Ovary (tissue), 9 donors: Measurements from ENCODE around the gene ANXA10. TPM values are rescaled to one million over a fixed set of nuclear protein-coding genes. Genes with fewer than 3 reads are reported as not detected.

ENCODE experiments used
- DNase-seq, 5 donors: peaks; one replicate each; pipeline ENCODE4 v3.0.0-alpha.2; 2019 to 2020
- H3K27ac ChIP-seq, 2 donors: fragments of 200-600 bp; one replicate each; pipeline versions ENCODE4 v1.5.1 to v1.8.0; 2019 to 2022
- H3K27me3 ChIP-seq: fragments of 200-600 bp; one replicate; pipeline ENCODE4 v1.8.0; 2022
- H3K36me3 ChIP-seq: fragments of 200-600 bp; sonication (generic); one replicate; pipeline ENCODE4 v1.5.1; 2019
- H3K4me1 ChIP-seq: one replicate; pipeline ENCODE4 v1.8.1; 2013; ENCODE audit warnings: mild to moderate bottlenecking, moderate library complexity; ENCODE audit not compliant: insufficient read depth
- H3K4me3 ChIP-seq: fragments of 200-600 bp; sonication (generic); one replicate; pipeline ENCODE4 v1.5.1; 2017
- H3K9me3 ChIP-seq, 2 donors: fragments of 200-600 bp in 1 of 2; sonication (generic) in 1 of 2; one replicate each; pipeline versions ENCODE4 v1.5.1 to v1.8.1; 2013 to 2019; ENCODE audit warnings: mild to moderate bottlenecking in 1 of 2, moderate library complexity in 1 of 2
- CTCF ChIP-seq, 3 donors: fragments of 450-650 bp in 2 of 3; fragments of 200-600 bp in 1 of 3; IDR thresholded peaks; one replicate each; pipeline versions ENCODE4 v1.5.1 to v1.8.0; 2016 to 2022; ENCODE audit warnings: antibody characterized with exemption in 3 of 3, mild to moderate bottlenecking in 1 of 3
- EP300 ChIP-seq: sonication (generic); formaldehyde crosslinking; IDR thresholded peaks from one replicate; pipeline ENCODE4 v1.6.1; 2017; ENCODE audit warnings: antibody characterized with exemption
- POLR2A ChIP-seq: fragments of 450-650 bp; IDR thresholded peaks from one replicate; pipeline ENCODE4 v1.6.1; 2017; ENCODE audit warnings: antibody characterized with exemption, mild to moderate bottlenecking, moderate library complexity
- WGBS, 3 donors: extraction: QIAGEN DNeasy Blood & Tissue Kit in 1 of 3; methylation state at CpG; one replicate each; pipeline versions ENCODE4 v1.1.5 to v1.1.7; 2013 to 2017; 5-methylcytosine and 5-hydroxymethylcytosine counted together
- intact Hi-C, 4 donors: fragments of 100-400 bp; cut with DNase I; formaldehyde crosslinking; loops; one replicate each; pipeline versions ENCODE4 v1.11.0 to v1.15.1; 2022 to 2023
- polyA plus RNA-seq, 2 donors: library from polyadenylated mRNA; stranded (reverse); fragments of 200-250 nt in 1 of 2; fragments of 350-450 nt in 1 of 2; fragmentation: Illumina TruSeq in 1 of 2; extraction: RNeasy Lipid Tissue Mini Kit (QIAGEN cat#74804) in 1 of 2; gene quantifications; one replicate each; pipeline ENCODE4 v1.2.3, GENCODE V29; 2013 to 2014
- total RNA-seq, 7 donors: library from RNA; depleted of rRNA in 2 of 7; stranded (reverse); fragments of >200 nt in 2 of 7; fragmentation: NEBNext Ultra II Directional in 3 of 7; extraction: Animal tissue kit (Norgen Biotek cat#: 25700) in 3 of 7; gene quantifications; one replicate each; pipeline versions ENCODE4 v1.1.0 to v1.2.4, GENCODE V29; 2016 to 2023
- donor health status: DM: no; HTN: no; CAD: no; lungs with moderate emphysema.
- donor health status: DM: no; HTN: no; CAD: no.
- donor health status: Bipolar disorder and iron deficiency.
- donor health status: DM: yes; HTN: yes; CAD: no.
- donor health status: DM: no; HTN: no; CAD: no.
- donor health status: DM: yes; HTN: yes; CAD: no.

ANXA10 gene
- total and polyA plus RNA-seq, 9 donors: 0.08 to 0.47 (median 0.28) TPM; not detected in 6

GRCh38 chr4:168124008-168124641 is 31.8 kb downstream of the ANXA10 start:
- intact Hi-C loops: no loop called here

GRCh38 chr4:168126952-168127351 is 34.6 kb downstream of the ANXA10 start:
- H3K27ac ChIP-seq: no peak overlapping the region
- H3K4me1 ChIP-seq: no peaks in the 10 kb centered on the region
- H3K36me3 ChIP-seq: no peaks in the 10 kb centered on the region
- H3K27me3 ChIP-seq: no peaks in the 10 kb centered on the region
- H3K4me3 ChIP-seq: no peak overlapping the region
- intact Hi-C loops: no loop called here
- DNase-seq: no peak
- no peaks in the 10 kb centered on the region for H3K9me3 ChIP-seq
- 76 to 81% (median 78%) methylated on average over 2 of the region's 2 CpGs for WGBS, 3 donors
- no peak for TF ChIP-seq POLR2A
- TF ChIP-seq CTCF (IDR thresholded peaks at IDR 0.05): no peak
- no peak for TF ChIP-seq EP300

More at GRCh38 chr4:168124008-168124641, 31.8 kb downstream of the ANXA10 start:
- Histone ChIP-seq H3K9me3 (no peaks in the 10 kb centered on the region), H3K4me3 (no peak overlapping the region), H3K27me3 (no peaks in the 10 kb centered on the region), H3K27ac (no peak overlapping the region), H3K4me1 (no peaks in the 10 kb centered on the region), H3K36me3 (no peaks in the 10 kb centered on the region)
- no peak for TF ChIP-seq POLR2A
- TF ChIP-seq EP300: no peak
- TF ChIP-seq CTCF (IDR thresholded peaks at IDR 0.05): no peak
- no peak for DNase-seq
- 89 to 92% (median 91%) methylated on average over 5 of the region's 5 CpGs for WGBS, 3 donors

GRCh38 chr4:168128601-168129000 is 36.3 kb downstream of the ANXA10 start:
- Histone ChIP-seq H3K36me3 (no peaks in the 10 kb centered on the region), H3K9me3 (no peaks in the 10 kb centered on the region), H3K4me3 (no peak overlapping the region), H3K4me1 (no peaks in the 10 kb centered on the region), H3K27me3 (no peaks in the 10 kb centered on the region), H3K27ac (no peak overlapping the region)
- no peak for DNase-seq
- intact Hi-C loops: no loop called here
- TF ChIP-seq CTCF (IDR thresholded peaks at IDR 0.05): no peak
- no peak for TF ChIP-seq EP300
- TF ChIP-seq POLR2A: no peak

- Histone ChIP-seq H3K27ac (no peak overlapping the region), H3K36me3 (no peaks in the 10 kb centered on the region), H3K4me3 (no peak overlapping the region), H3K27me3 (no peaks in the 10 kb centered on the region), H3K9me3 (no peaks in the 10 kb centered on the region), H3K4me1 (no peaks in the 10 kb centered on the region)
- DNase-seq: no peak
- intact Hi-C loops: no loop called here
- 35 to 54% (median 48%) methylated on average over 6 of the region's 6 CpGs for WGBS, 3 donors
- TF ChIP-seq POLR2A (no peak), EP300 (no peak), CTCF (IDR thresholded peaks at IDR 0.05) (no peak)
Measured at GRCh38 chr4:168129046-168129772, 36.9 kb downstream of the ANXA10 start.
